ENCODE data around the gene ASB18. TPM values are rescaled to one million over a fixed set of nuclear protein-coding genes. Genes with fewer than 3 reads are reported as not detected.
A peak's percentile ranks its signal among the peaks of the same experiment; 100 is the strongest.

ASB18 gene
- total and polyA plus RNA-seq, 3 experiments from 2014 or later, result not detected

GRCh38 chr2:236177604-236177966 lies 86.6 kb downstream of the ASB18 start:
- peak overlapping the region in 1 of 7 donors; percentile 48 for H3K4me3 Mint-ChIP-seq
- no peak overlapping the region for H3K4me3 ChIP-seq (ENCODE audit: low read length)
- H3K36me3 ChIP-seq (ENCODE audit: insufficient read depth, low read length), result no peaks in the 10 kb centered on the region
- DNase-seq, result no peak
- H3K27ac ChIP-seq (ENCODE audit: low read depth, low read length), result no peak overlapping the region
- no peaks in the 10 kb centered on the region for H3K36me3 Mint-ChIP-seq
- ChIA-PET CTCF (interaction anchor here (1.0 kb wide), 1 partner anchor 10 kb away, joined by 4 read pairs; the partner anchor contains the start of gene GBX2), POLR2A (no interaction called here)
- peaks cover 0 to 5% (median 0%) of the 10 kb centered on the region in 5 donors for H3K9me3 Mint-ChIP-seq
- H3K4me1 ChIP-seq (ENCODE audit: insufficient read depth, low read length), result no peaks in the 10 kb centered on the region
- peaks cover 16% of the 10 kb centered on the region for H3K27me3 ChIP-seq (ENCODE audit: insufficient read depth, low read length, poor library complexity, severe bottlenecking)
- no peaks in the 10 kb centered on the region for H3K9me3 ChIP-seq (ENCODE audit: low read length)
- no peak overlapping the region for H3K27ac Mint-ChIP-seq
- peaks cover 50 to 72% of the 10 kb centered on the region in 2 donors for H3K27me3 Mint-ChIP-seq
- H3K4me1 Mint-ChIP-seq, result peaks cover 6 to 15% (median 13%) of the 10 kb centered on the region in 3 donors

DNA sequence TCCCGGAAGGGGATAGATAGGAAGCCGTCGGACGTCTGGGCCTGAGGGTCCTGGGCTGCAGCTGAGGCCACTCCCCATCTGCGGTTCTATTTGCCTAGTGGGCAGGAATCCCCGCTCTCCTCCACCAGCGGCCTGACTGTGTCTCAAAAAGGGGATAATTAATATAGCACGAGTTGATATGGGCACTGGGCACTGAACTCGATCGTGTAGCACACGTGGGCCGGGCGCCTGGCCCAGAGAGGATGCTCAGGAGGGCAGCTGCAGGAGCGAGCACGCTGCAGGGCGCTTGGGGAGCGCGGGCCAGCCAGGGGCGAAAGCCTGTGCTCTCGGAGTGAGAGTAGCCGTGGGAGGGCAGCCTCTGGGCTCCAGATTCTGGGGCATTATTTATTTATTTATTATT lies 87.3 kb downstream of the ASB18 start:
- no peak for DNase-seq
- CTCF ChIA-PET, result no interaction called here
- H3K4me1 ChIP-seq (ENCODE audit: insufficient read depth, low read length), result no peaks in the 10 kb centered on the region
- Mint-ChIP-seq H3K27me3 (peaks cover 53 to 70% of the 10 kb centered on the region in 2 donors), H3K4me3 (no peak overlapping the region), H3K27ac (no peak overlapping the region), H3K9me3 (peaks cover 0 to 5% (median 0%) of the 10 kb centered on the region in 5 donors), H3K4me1 (peaks cover 9 to 18% (median 13%) of the 10 kb centered on the region in 3 donors), H3K36me3 (no peaks in the 10 kb centered on the region)
- peaks cover 21% of the 10 kb centered on the region for H3K27me3 ChIP-seq (ENCODE audit: insufficient read depth, low read length, poor library complexity, severe bottlenecking)
- POLR2A ChIA-PET, result no interaction called here
- no peak overlapping the region for H3K27ac ChIP-seq (ENCODE audit: low read depth, low read length)
- H3K9me3 ChIP-seq (ENCODE audit: low read length), result no peaks in the 10 kb centered on the region
- no peaks in the 10 kb centered on the region for H3K36me3 ChIP-seq (ENCODE audit: insufficient read depth, low read length)
- no peak overlapping the region for H3K4me3 ChIP-seq (ENCODE audit: low read length)

DNA sequence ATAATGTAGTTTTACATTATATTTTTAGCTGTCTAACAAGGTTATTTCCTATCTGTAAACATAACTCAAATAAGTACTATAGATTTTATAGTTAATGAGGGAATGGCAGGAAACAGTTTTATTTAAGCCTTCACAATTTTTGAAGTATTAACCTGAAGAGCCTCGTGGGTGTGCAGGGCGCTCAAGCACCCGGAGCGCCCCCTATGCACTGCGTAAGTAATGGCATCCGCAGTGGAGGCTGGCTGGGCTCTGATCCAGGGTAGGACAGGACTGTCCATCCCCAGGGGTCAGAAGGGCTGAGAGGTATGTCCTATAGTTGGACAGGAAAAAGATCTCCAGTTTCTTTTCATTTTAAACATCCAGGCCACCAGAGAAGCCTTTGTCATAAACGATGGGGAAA lies 87.8 kb downstream of the ASB18 start:
- no peak overlapping the region for H3K4me3 ChIP-seq (ENCODE audit: low read length)
- ChIA-PET POLR2A (no interaction called here), CTCF (no interaction called here)
- peaks cover 26% of the 10 kb centered on the region for H3K27me3 ChIP-seq (ENCODE audit: insufficient read depth, low read length, poor library complexity, severe bottlenecking)
- Mint-ChIP-seq H3K27ac (no peak overlapping the region), H3K36me3 (no peaks in the 10 kb centered on the region), H3K4me3 (peak overlapping the region in 1 of 7 donors; percentile 44), H3K4me1 (peaks cover 9 to 19% (median 13%) of the 10 kb centered on the region in 3 donors), H3K9me3 (peaks cover 0 to 5% (median 0%) of the 10 kb centered on the region in 5 donors), H3K27me3 (peaks cover 57 to 71% of the 10 kb centered on the region in 2 donors)
- no peak overlapping the region for H3K27ac ChIP-seq (ENCODE audit: low read depth, low read length)
- no peaks in the 10 kb centered on the region for H3K36me3 ChIP-seq (ENCODE audit: insufficient read depth, low read length)
- no peaks in the 10 kb centered on the region for H3K4me1 ChIP-seq (ENCODE audit: insufficient read depth, low read length)
- no peaks in the 10 kb centered on the region for H3K9me3 ChIP-seq (ENCODE audit: low read length)
- DNase-seq, result no peak

GRCh38 chr2:236175548-236176150 lies 88.6 kb downstream of the ASB18 start:
- ChIA-PET POLR2A (no interaction called here), CTCF (no interaction called here)
- peaks cover 9 to 15% (median 13%) of the 10 kb centered on the region in 3 donors for H3K4me1 Mint-ChIP-seq
- Histone ChIP-seq H3K36me3 (ENCODE audit: insufficient read depth, low read length) (no peaks in the 10 kb centered on the region), H3K27me3 (ENCODE audit: insufficient read depth, low read length, poor library complexity, severe bottlenecking) (peaks cover 32% of the 10 kb centered on the region), H3K27ac (ENCODE audit: low read depth, low read length) (no peak overlapping the region), H3K4me3 (ENCODE audit: low read length) (no peak overlapping the region), H3K4me1 (ENCODE audit: insufficient read depth, low read length) (no peaks in the 10 kb centered on the region), H3K9me3 (ENCODE audit: low read length) (no peaks in the 10 kb centered on the region)
- H3K27me3 Mint-ChIP-seq, result peaks cover 60 to 71% of the 10 kb centered on the region in 2 donors
- peaks cover 0 to 5% (median 0%) of the 10 kb centered on the region in 5 donors for H3K9me3 Mint-ChIP-seq
- H3K27ac Mint-ChIP-seq, result no peak overlapping the region
- no peaks in the 10 kb centered on the region for H3K36me3 Mint-ChIP-seq
- H3K4me3 Mint-ChIP-seq, result no peak overlapping the region
- DNase-seq, result no peak

- H3K27me3 Mint-ChIP-seq, result peaks cover 66 to 74% of the 10 kb centered on the region in 2 donors
Measured at GRCh38 chr2:236173729-236174607, 90.2 kb downstream of the ASB18 start.

DNA sequence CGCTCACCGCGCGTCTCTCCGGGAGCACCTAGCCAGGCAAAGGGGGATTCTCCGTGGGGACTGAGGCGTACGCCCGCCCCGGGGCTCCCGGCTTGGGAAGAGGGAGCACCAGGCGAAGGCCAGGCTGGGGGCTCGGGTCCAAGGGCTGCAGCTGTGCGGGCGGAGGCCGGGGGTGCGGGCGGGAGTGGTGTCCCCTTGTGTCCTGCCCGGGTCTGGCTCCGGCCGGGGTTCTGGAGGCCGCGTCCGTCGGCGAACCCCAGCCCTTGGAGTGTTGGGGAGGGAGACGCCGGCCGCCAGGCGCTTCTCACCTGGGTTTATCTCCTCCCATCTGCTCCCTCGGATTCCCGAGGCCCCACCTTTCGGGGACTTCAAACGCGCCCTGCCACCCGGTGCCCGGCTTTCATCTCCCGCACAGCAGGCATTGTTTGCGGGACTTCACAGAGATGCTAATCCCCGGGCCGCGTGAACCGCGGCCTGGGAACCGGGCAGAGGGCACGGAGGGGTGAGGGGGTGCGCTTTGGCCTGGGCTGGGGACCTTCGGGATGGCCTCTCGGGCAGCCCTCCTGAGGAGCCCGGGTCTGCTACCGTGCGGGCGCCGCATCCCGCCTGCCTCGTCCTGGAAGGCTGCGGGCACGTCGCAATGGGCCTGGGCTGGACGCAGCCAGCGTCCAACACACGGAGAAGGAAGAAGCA lies 91.0 kb downstream of the ASB18 start:
- Mint-ChIP-seq H3K9me3 (peaks cover 0 to 3% (median 0%) of the 10 kb centered on the region in 5 donors), H3K4me3 (no peak overlapping the region), H3K4me1 (peaks cover 1 to 3% (median 2%) of the 10 kb centered on the region in 3 donors), H3K36me3 (no peaks in the 10 kb centered on the region), H3K27ac (no peak overlapping the region), H3K27me3 (peaks cover 62 to 73% of the 10 kb centered on the region in 2 donors)
- Histone ChIP-seq H3K27ac (ENCODE audit: low read depth, low read length) (no peak overlapping the region), H3K9me3 (ENCODE audit: low read length) (no peaks in the 10 kb centered on the region), H3K27me3 (ENCODE audit: insufficient read depth, low read length, poor library complexity, severe bottlenecking) (peaks cover 30% of the 10 kb centered on the region), H3K4me3 (ENCODE audit: low read length) (no peak overlapping the region), H3K4me1 (ENCODE audit: insufficient read depth, low read length) (no peaks in the 10 kb centered on the region), H3K36me3 (ENCODE audit: insufficient read depth, low read length) (no peaks in the 10 kb centered on the region)
- DNase-seq, result no peak
- POLR2A ChIA-PET, result no interaction called here
- CTCF ChIA-PET, result no interaction called here

More at GRCh38 chr2:236173729-236174607, 90.2 kb downstream of the ASB18 start:
- no peaks in the 10 kb centered on the region for H3K9me3 ChIP-seq (ENCODE audit: low read length)
- Mint-ChIP-seq H3K27ac (no peak overlapping the region), H3K4me3 (no peak overlapping the region), H3K4me1 (peaks cover 5 to 6% (median 5%) of the 10 kb centered on the region in 3 donors), H3K9me3 (peaks cover 0 to 3% (median 0%) of the 10 kb centered on the region in 5 donors), H3K36me3 (no peaks in the 10 kb centered on the region)
- no peak overlapping the region for H3K27ac ChIP-seq (ENCODE audit: low read depth, low read length)
- no peak for DNase-seq
- H3K27me3 ChIP-seq (ENCODE audit: insufficient read depth, low read length, poor library complexity, severe bottlenecking), result peaks cover 36% of the 10 kb centered on the region
- CTCF ChIA-PET, result no interaction called here
- no peaks in the 10 kb centered on the region for H3K4me1 ChIP-seq (ENCODE audit: insufficient read depth, low read length)
- POLR2A ChIA-PET, result no interaction called here
- no peak overlapping the region for H3K4me3 ChIP-seq (ENCODE audit: low read length)
- no peaks in the 10 kb centered on the region for H3K36me3 ChIP-seq (ENCODE audit: insufficient read depth, low read length)

GRCh38 chr2:236172255-236173035 lies 91.8 kb downstream of the ASB18 start:
- Mint-ChIP-seq H3K27me3 (peaks cover 62 to 69% of the 10 kb centered on the region in 2 donors), H3K4me3 (peak overlapping the region in 1 of 7 donors; percentile 13), H3K36me3 (no peaks in the 10 kb centered on the region), H3K9me3 (peaks cover 0 to 3% (median 0%) of the 10 kb centered on the region in 5 donors), H3K27ac (no peak overlapping the region), H3K4me1 (peaks cover 0 to 3% (median 2%) of the 10 kb centered on the region in 3 donors)
- Histone ChIP-seq H3K27ac (ENCODE audit: low read depth, low read length) (no peak overlapping the region), H3K4me1 (ENCODE audit: insufficient read depth, low read length) (no peaks in the 10 kb centered on the region), H3K4me3 (ENCODE audit: low read length) (no peak overlapping the region), H3K27me3 (ENCODE audit: insufficient read depth, low read length, poor library complexity, severe bottlenecking) (peaks cover 30% of the 10 kb centered on the region), H3K9me3 (ENCODE audit: low read length) (no peaks in the 10 kb centered on the region), H3K36me3 (ENCODE audit: insufficient read depth, low read length) (no peaks in the 10 kb centered on the region)
- ChIA-PET POLR2A (no interaction called here), CTCF (interaction anchor here (0.7 kb wide), 1 partner anchor 1218 kb away, joined by 3 read pairs; no protein-coding TSS in a partner anchor)
- no peak for DNase-seq

Measured in CD8-positive, alpha-beta memory T cell (primary cell).